Stimulated activated CD8-positive, alpha-beta memory T cell treated with anti-CD3 and anti-CD28 coated beads, Interleukin-15, amount 100 ng/mL, for 1 hour (primary cell): Measurements from ENCODE around the gene SLC35F1.

Source experiments
- DNase-seq: peaks from one replicate; pipeline ENCODE4 v3.0.0-alpha.2; 2020; ENCODE audit warnings: low read depth

Gene SLC35F1

GRCh38 chr6:118280210-118280609 lies 373.1 kb downstream of the SLC35F1 start:
- DNase-seq = no peak

GRCh38 chr6:118281291-118281690 lies 374.2 kb downstream of the SLC35F1 start:
- DNase-seq = no peak

GRCh38 chr6:118283766-118284165 lies 376.7 kb downstream of the SLC35F1 start:
- DNase-seq = no peak

GRCh38 chr6:118284736-118285360 lies 377.8 kb downstream of the SLC35F1 start:
- DNase-seq = no peak

- DNase-seq = no peak
Measured at GRCh38 chr6:118285791-118286190, 378.7 kb downstream of the SLC35F1 start.

- no peak for DNase-seq
Measured at GRCh38 chr6:118288355-118289124, 381.5 kb downstream of the SLC35F1 start.

GRCh38 chr6:118292558-118292957 lies 385.5 kb downstream of the SLC35F1 start:
- DNase-seq = no peak

- DNase-seq = no peak
Measured at GRCh38 chr6:118294906-118295305, 387.8 kb downstream of the SLC35F1 start.

GRCh38 chr6:118295336-118295735 lies 388.3 kb downstream of the SLC35F1 start:
- DNase-seq = no peak

- DNase-seq = no peak
Measured at GRCh38 chr6:118296129-118296901, 389.3 kb downstream of the SLC35F1 start.

- DNase-seq = no peak
Measured at GRCh38 chr6:118297821-118298220, 390.8 kb downstream of the SLC35F1 start.

- no peak for DNase-seq
Measured at GRCh38 chr6:118298476-118299427, 391.7 kb downstream of the SLC35F1 start.

- no peak for DNase-seq
Measured at GRCh38 chr6:118299457-118299856, 392.4 kb downstream of the SLC35F1 start.

GRCh38 chr6:118304321-118304720 lies 397.3 kb downstream of the SLC35F1 start:
- no peak for DNase-seq

GRCh38 chr6:118305081-118305480 lies 398.0 kb downstream of the SLC35F1 start:
- no peak for DNase-seq

GRCh38 chr6:118306392-118307238 lies 399.6 kb downstream of the SLC35F1 start:
- no peak for DNase-seq

- DNase-seq = no peak
Measured at GRCh38 chr6:118307581-118307980, 400.5 kb downstream of the SLC35F1 start.

- DNase-seq = no peak
Measured at GRCh38 chr6:118309337-118310093, 402.5 kb downstream of the SLC35F1 start.

- DNase-seq = no peak
Measured at GRCh38 chr6:118313208-118313607, 406.1 kb downstream of the SLC35F1 start.

- DNase-seq = no peak
Measured at GRCh38 chr6:118313762-118314161, 406.7 kb downstream of the SLC35F1 start.
